GM12878 (cell line): ENCODE measurements around the gene PID1. TPM values are rescaled to one million over a fixed set of nuclear protein-coding genes. Genes with fewer than 3 reads are reported as not detected.

Source experiments
- ATAC-seq: fragments of 200-7000 bp; cut with Tn5 transposase; 3 replicates; pipeline ENCODE4 v1.9.1; 2020; ENCODE audit warnings: mild to moderate bottlenecking, moderate library complexity
- BruUV-seq: library from RNA; stranded (reverse); fragments of 400-500 nt; replicated peaks from 2 replicates; lab custom pipeline; 2021; lab: Mats Ljungman, UMichigan
- CTCF ChIA-PET: fragments of 300-600 bp; sonication (Branson Sonifier 250); formaldehyde crosslinking; extraction: SDS; loops from one replicate; lab custom pipeline; 2021; ENCODE audit warnings: inconsistent platforms; lab: Yijun Ruan, JAX
- POLR2A ChIA-PET: fragments of 350-600 bp; formaldehyde crosslinking; extraction: SDS; loops from one replicate; lab custom pipeline; 2021; ENCODE audit warnings: inconsistent platforms; lab: Charles Lee
- RAD21 ChIA-PET: fragments of 300-600 bp; sonication (Branson Sonifier 250); formaldehyde crosslinking; loops from one replicate; lab custom pipeline; 2023; ENCODE audit warnings: antibody characterized with exemption; ENCODE audit not compliant: unreplicated experiment; lab: Charles Lee
- SMC1A ChIA-PET: fragments of 300-600 bp; sonication (Branson Sonifier 250); formaldehyde crosslinking; loops from one replicate; lab custom pipeline; 2023; ENCODE audit not compliant: unreplicated experiment, uncharacterized antibody; lab: Charles Lee
- DNase-seq: peaks from one replicate; pipeline ENCODE4 v3.0.0-alpha.2; 2011; ENCODE audit warnings: low read depth, low spot score
- FAIRE-seq: peaks from 3 replicates; lab custom pipeline; 2011; peaks lifted over from hg19 to GRCh38; lab: Jason Lieb, UNC
- H2AFZ ChIP-seq: 2 replicates; pipeline ENCODE4 v1.6.0; 2011; ENCODE audit warnings: low read depth, low read length, control low read depth; ENCODE audit not compliant: control insufficient read depth
- H3K27ac ChIP-seq: 2 replicates; pipeline ENCODE4 v1.5.1; 2011; ENCODE audit warnings: control low read depth; ENCODE audit not compliant: control insufficient read depth, insufficient read depth
- H3K27me3 ChIP-seq, 2 experiments: replicated peaks in 1 of 2; 2 replicates each; pipeline versions ENCODE4 v1.6.0 to v1.6.1; 2011; ENCODE audit warnings: low read length in 1 of 2; ENCODE audit not compliant: control insufficient read depth in 2 of 2, insufficient read depth in 2 of 2
- H3K36me3 ChIP-seq, 2 experiments: 2 replicates each; pipeline ENCODE4 v1.5.1; 2011; ENCODE audit warnings: low read length in 1 of 2; ENCODE audit not compliant: control insufficient read depth in 2 of 2, insufficient read depth in 2 of 2
- H3K4me1 ChIP-seq: 2 replicates; pipeline ENCODE4 v1.6.1; 2011; ENCODE audit warnings: mild to moderate bottlenecking, low read length, moderate library complexity, mixed read lengths; ENCODE audit not compliant: control insufficient read depth, insufficient read depth
- H3K4me2 ChIP-seq: 2 replicates; pipeline ENCODE4 v1.6.0; 2011; ENCODE audit warnings: control low read depth; ENCODE audit not compliant: control insufficient read depth, insufficient read depth
- H3K4me3 ChIP-seq: fragments of 200-600 bp; sonication (generic); 2 replicates; pipeline ENCODE4 v1.5.1; 2016
- H3K79me2 ChIP-seq: 2 replicates; pipeline ENCODE4 v1.6.0; 2011; ENCODE audit warnings: low read length; ENCODE audit not compliant: control insufficient read depth, insufficient read depth
- H3K9ac ChIP-seq: 2 replicates; pipeline ENCODE4 v1.8.0; 2011; ENCODE audit warnings: low read length, control low read depth, mixed read lengths; ENCODE audit not compliant: control insufficient read depth, insufficient read depth
- H3K9me3 ChIP-seq: replicated peaks from 3 replicates; pipeline ENCODE4 v1.5.1; 2011; ENCODE audit warnings: mild to moderate bottlenecking, low read length; ENCODE audit not compliant: control insufficient read depth, insufficient read depth
- H4K20me1 ChIP-seq: 2 replicates; pipeline ENCODE4 v1.6.0; 2011; ENCODE audit not compliant: control insufficient read depth, insufficient read depth
- BMI1 ChIP-seq: fragments of 450-650 bp; IDR thresholded peaks from 2 replicates; pipeline ENCODE4 v1.6.1; 2016; ENCODE audit warnings: mild to moderate bottlenecking, moderate library complexity, borderline replicate concordance
- ELK1 ChIP-seq: IDR thresholded peaks from 2 replicates; pipeline ENCODE4 v1.6.1; 2012; ENCODE audit warnings: low read depth, low read length, improper control_type of control experiment
- ETV6 ChIP-seq, 2 experiments: fragments of 450-650 bp in 1 of 2; IDR thresholded peaks in 1 of 2; conservative IDR thresholded peaks in 1 of 2; 2 replicates each; pipeline ENCODE4 v1.6.1; 2014; ENCODE audit warnings: antibody characterized with exemption in 1 of 2, borderline replicate concordance in 1 of 2, low read depth in 1 of 2, mild to moderate bottlenecking in 1 of 2, moderate library complexity in 1 of 2
- GABPA ChIP-seq: IDR thresholded peaks from 2 replicates; pipeline ENCODE4 v1.6.1; 2014; ENCODE audit warnings: antibody characterized with exemption, low read depth, mild to moderate bottlenecking, inconsistent platforms
- JUND ChIP-seq: IDR thresholded peaks from 2 replicates; pipeline ENCODE4 v1.6.1; 2012; ENCODE audit warnings: low read depth, mild to moderate bottlenecking, low read length, improper control_type of control experiment, moderate library complexity
- KLF5 ChIP-seq: fragments of 450-650 bp; IDR thresholded peaks from 2 replicates; pipeline ENCODE4 v1.6.1; 2014; ENCODE audit warnings: mild to moderate bottlenecking; ENCODE audit not compliant: partially characterized antibody
- LARP7 ChIP-seq: fragments of 450-650 bp; IDR thresholded peaks from 2 replicates; pipeline ENCODE4 v1.6.1; 2017; ENCODE audit warnings: mild to moderate bottlenecking
- MYB ChIP-seq: fragments of 150-350 bp; IDR thresholded peaks from 2 replicates; pipeline ENCODE4 v1.6.1; 2014; ENCODE audit warnings: mild to moderate bottlenecking, low read depth, low read length, borderline replicate concordance
- NR2C2 ChIP-seq: IDR thresholded peaks from 2 replicates; pipeline ENCODE4 v1.6.1; 2011; ENCODE audit warnings: borderline replicate concordance, low read depth; ENCODE audit not compliant: control insufficient read depth, insufficient read length
- NRF1 ChIP-seq: conservative IDR thresholded peaks from 2 replicates; pipeline ENCODE4 v1.6.1; 2011; ENCODE audit warnings: mild to moderate bottlenecking, low read depth, low read length, improper control_type of control experiment
- PAX8 ChIP-seq: fragments of 450-650 bp; IDR thresholded peaks from 2 replicates; pipeline ENCODE4 v1.6.1; 2017; ENCODE audit warnings: mild to moderate bottlenecking, moderate library complexity
- RB1 ChIP-seq: fragments of 450-650 bp; formaldehyde crosslinking; IDR thresholded peaks from 2 replicates; pipeline ENCODE4 v1.6.1; 2017; ENCODE audit warnings: mild to moderate bottlenecking, borderline replicate concordance
- SRF ChIP-seq, 2 experiments: IDR thresholded peaks; 2 replicates each; pipeline ENCODE4 v1.6.1; 2011; ENCODE audit warnings: low read depth in 2 of 2, low read length in 2 of 2, mild to moderate bottlenecking in 1 of 2, moderate library complexity in 1 of 2
- TBL1XR1 ChIP-seq: IDR thresholded peaks from 2 replicates; pipeline ENCODE4 v1.6.1; 2012; ENCODE audit warnings: low read depth, low read length, improper control_type of control experiment
- WGBS: methylation state at CpG from one replicate; pipeline ENCODE4 v1.1.6; 2016; ENCODE audit warnings: low lambda C conversion rate; ENCODE audit not compliant: insufficient replicate concordance, insufficient coverage; ENCODE audit errors: missing lambda C conversion rate; 5-methylcytosine and 5-hydroxymethylcytosine counted together
- in situ Hi-C: fragments of 300-500 bp; cut with MboI; formaldehyde crosslinking; loops from 9 replicates; pipeline ENCODE4 v1.14.3; 2018; ENCODE audit warnings: mixed read lengths
- intact Hi-C: fragments of 100-400 bp; cut with micrococcal nuclease; formaldehyde crosslinking; loops from one replicate; pipeline ENCODE4 v1.14.2; 2022; ENCODE audit not compliant: unreplicated experiment
- polyA plus RNA-seq, 11 experiments: library from polyadenylated mRNA; depleted of rRNA in 4 of 11; unstranded in 6 of 11; stranded (reverse) in 5 of 11; fragments of >200 nt; fragmentation: Nextera tagmentation in 4 of 11; fragmentation: Illumina TruSeq in 1 of 11; extraction: Ambion mirVana in 4 of 11; extraction: Trizol in 1 of 11; gene quantifications; 1 replicate in 1 of 11; 2 replicates in 10 of 11; pipeline versions ENCODE4 v1.2.1 to v1.2.3, GENCODE V29; 2011 to 2016; ENCODE audit warnings: inconsistent platforms in 2 of 11, missing spikeins in 2 of 11, low read depth in 1 of 11
- total RNA-seq, 4 experiments: library from RNA; depleted of rRNA in 3 of 4; stranded (reverse); fragments of >200 nt in 3 of 4; fragmentation: Illumina TruSeq in 1 of 4; extraction: Trizol in 1 of 4; gene quantifications; 2 replicates each; pipeline versions ENCODE4 v1.2.1 to v1.2.3, GENCODE V29; 2013 to 2021

The PID1 gene
- total and polyA plus RNA-seq, 10 of the 15 experiments (the other 5 are each of a cell fraction or from before 2014, with no cell fraction given) = not detected

- H2AFZ ChIP-seq = no peak overlapping the region
- H3K4me2 ChIP-seq = no peak overlapping the region
- no peaks in the 10 kb centered on the region for H3K27me3 ChIP-seq
- no peaks in the 10 kb centered on the region for H3K79me2 ChIP-seq
- H3K4me1 ChIP-seq = no peaks in the 10 kb centered on the region
- ATAC-seq (no peak), FAIRE-seq (no peak), DNase-seq (no peak)
- no peak overlapping the region for H3K27ac ChIP-seq
- no peaks in the 10 kb centered on the region for H3K9me3 ChIP-seq
- H3K9ac ChIP-seq = no peak overlapping the region
- no peak for TF ChIP-seq TBL1XR1
- no peak for TF ChIP-seq SRF (IDR thresholded peaks at IDR 0.05; ENCODE audit: low read depth in 2 of 2, low read length in 2 of 2)
- TF ChIP-seq PAX8 = no peak
- no peak for TF ChIP-seq NRF1
- no peak for TF ChIP-seq LARP7
- no peak for TF ChIP-seq NR2C2
- TF ChIP-seq RB1 = no peak
- no peak for TF ChIP-seq JUND
- TF ChIP-seq ELK1 = no peak
- TF ChIP-seq KLF5 = no peak
- no peak for TF ChIP-seq ETV6 (conservative IDR thresholded peaks at IDR 0.05 in 1 of 2, IDR thresholded peaks at IDR 0.05 in 1 of 2; ENCODE audit: borderline replicate concordance in 1 of 2, low read depth in 1 of 2)
- no peak for TF ChIP-seq BMI1
- no peak for TF ChIP-seq MYB
- no peak for TF ChIP-seq GABPA
- in situ Hi-C loops = no loop called here
- ChIA-PET CTCF (no interaction called here), RAD21 (no interaction called here), POLR2A (interaction anchor here (0.7 kb wide), 1 partner anchor 538 kb away, joined by 3 read pairs; no protein-coding TSS in a partner anchor), SMC1A (no interaction called here)
- H3K4me3 ChIP-seq = no peak overlapping the region
- H3K36me3 ChIP-seq = no peaks in the 10 kb centered on the region
- WGBS = 12% methylated on average over 3 of the region's 3 CpGs
- no peaks in the 10 kb centered on the region for H4K20me1 ChIP-seq
- intact Hi-C loops = no loop called here
- no TSS peak for BruUV-seq
Measured at GRCh38 chr2:229261076-229261475, 10.0 kb downstream of the PID1 start.
